ENCODE measurements around the gene SERPINI1.

GRCh38 chr3:167777356-167777755, 41.8 kb downstream of the SERPINI1 start:
- TF ChIP-seq POLR2AphosphoS5 (IDR thresholded peaks at IDR 0.05) = no peak
- no peak for TF ChIP-seq CTCF (IDR thresholded peaks at IDR 0.05 in 8 of 11, conservative IDR thresholded peaks at IDR 0.05 in 3 of 11)

Data from spleen (tissue), 7 donors.